ENCODE measurements around the gene MTCL3.

Gene MTCL3

GRCh38 chr6:127561660-127562059 lies 42.5 kb upstream of the MTCL3 start:
- no peak overlapping the region for H3K27ac Mint-ChIP-seq
- CTCF ChIA-PET, result no interaction called here
- H3K27me3 Mint-ChIP-seq, result peaks cover 5% of the 10 kb centered on the region
- TF ChIP-seq CTCF (IDR thresholded peaks at IDR 0.05), result no peak
- no peaks in the 10 kb centered on the region for H3K4me1 Mint-ChIP-seq
- POLR2A ChIA-PET, result no interaction called here
- H3K4me3 Mint-ChIP-seq, result no peak overlapping the region
- no peaks in the 10 kb centered on the region for H3K36me3 Mint-ChIP-seq (ENCODE audit: low read depth)
- no peaks in the 10 kb centered on the region for H3K9me3 Mint-ChIP-seq
- intact Hi-C loops (cut with micrococcal nuclease), result no loop called here
- ATAC-seq (ENCODE audit: low read depth) (no peak), DNase-seq (no peak)

GRCh38 chr6:127554435-127555006 lies 35.4 kb upstream of the MTCL3 start:
- CTCF ChIA-PET, result no interaction called here
- no peak for TF ChIP-seq CTCF (IDR thresholded peaks at IDR 0.05)
- Mint-ChIP-seq H3K4me3 (no peak overlapping the region), H3K27me3 (peaks cover 23% of the 10 kb centered on the region), H3K4me1 (no peaks in the 10 kb centered on the region), H3K9me3 (no peaks in the 10 kb centered on the region), H3K27ac (no peak overlapping the region), H3K36me3 (ENCODE audit: low read depth) (no peaks in the 10 kb centered on the region)
- no peak for ATAC-seq (ENCODE audit: low read depth)
- POLR2A ChIA-PET, result no interaction called here
- intact Hi-C loops (cut with micrococcal nuclease), result loop anchor here (5.0 kb wide), 1 partner anchor 942 kb away; no protein-coding TSS in a partner anchor
- DNase-seq, result no peak

- DNase-seq, result no peak
- ChIA-PET POLR2A (no interaction called here), CTCF (no interaction called here)
- H3K4me1 Mint-ChIP-seq, result no peaks in the 10 kb centered on the region
- H3K36me3 Mint-ChIP-seq (ENCODE audit: low read depth), result no peaks in the 10 kb centered on the region
- no peak for TF ChIP-seq CTCF (IDR thresholded peaks at IDR 0.05)
- intact Hi-C loops (cut with micrococcal nuclease), result loop anchor here (5.0 kb wide), 1 partner anchor 938 kb away; no protein-coding TSS in a partner anchor
- no peaks in the 10 kb centered on the region for H3K9me3 Mint-ChIP-seq
- H3K27ac Mint-ChIP-seq, result no peak overlapping the region
- H3K4me3 Mint-ChIP-seq, result no peak overlapping the region
- no peak for ATAC-seq (ENCODE audit: low read depth)
- H3K27me3 Mint-ChIP-seq, result peaks cover 21% of the 10 kb centered on the region
Measured at GRCh38 chr6:127550403-127550802, 31.3 kb upstream of the MTCL3 start.

- POLR2A ChIA-PET, result no interaction called here
- H3K9me3 Mint-ChIP-seq, result no peaks in the 10 kb centered on the region
- no peak overlapping the region for H3K27ac Mint-ChIP-seq
Measured at GRCh38 chr6:127547904-127548649, 28.9 kb upstream of the MTCL3 start.

More at GRCh38 chr6:127547904-127548649, 28.9 kb upstream of the MTCL3 start:
- intact Hi-C loops (cut with micrococcal nuclease), result loop anchor here (10.0 kb wide), 1 partner anchor 743 kb away; no protein-coding TSS in a partner anchor
- no peak for TF ChIP-seq CTCF (IDR thresholded peaks at IDR 0.05)
- DNase-seq (no peak), ATAC-seq (ENCODE audit: low read depth) (no peak)
- CTCF ChIA-PET, result interaction anchor here (1.1 to 1.3 kb wide), 2 partner anchors 9 to 82 kb away, joined by 3 read pairs; no protein-coding TSS in a partner anchor
- H3K4me1 Mint-ChIP-seq, result no peaks in the 10 kb centered on the region
- H3K36me3 Mint-ChIP-seq (ENCODE audit: low read depth), result no peaks in the 10 kb centered on the region
- H3K27me3 Mint-ChIP-seq, result peaks cover 19% of the 10 kb centered on the region
- no peak overlapping the region for H3K4me3 Mint-ChIP-seq

Data from activated B cell treated with CpG ODN at 0.5 μM for 24 hours (primary cell).